CD4-positive, alpha-beta T cell (primary cell): Measurements from ENCODE around the gene EFHD2. TPM values are rescaled to one million over a fixed set of nuclear protein-coding genes. Genes with fewer than 3 reads are reported as not detected.
A peak's percentile ranks its signal among the peaks of the same experiment; 100 is the strongest.

Source experiments
- ATAC-seq: fragments of 200-7000 bp; cut with Tn5 transposase; one replicate; pipeline ENCODE4 v1.10.0; 2022; ENCODE audit warnings: mild to moderate bottlenecking; ENCODE audit not compliant: poor library complexity
- CTCF ChIA-PET: fragments of 350-600 bp; sonication (Branson Sonifier 250); formaldehyde crosslinking; loops from one replicate; lab custom pipeline; 2021; ENCODE audit warnings: antibody characterized with exemption, inconsistent platforms; lab: Charles Lee
- POLR2A ChIA-PET: fragments of 350-600 bp; sonication (Branson Sonifier 250); formaldehyde crosslinking; loops from one replicate; lab custom pipeline; 2021; ENCODE audit warnings: antibody characterized with exemption, inconsistent platforms; lab: Charles Lee
- DNase-seq, 14 experiments: peaks; one replicate each; pipeline ENCODE4 v3.0.0-alpha.2; 2013 to 2020; ENCODE audit warnings: mixed read lengths in 2 of 14
- H3K27ac ChIP-seq, 2 donors: one replicate each; pipeline versions ENCODE4 v1.5.1 to v1.7.0; 2013; ENCODE audit warnings: low read length in 2 of 2, low read depth in 1 of 2, mild to moderate bottlenecking in 1 of 2
- H3K27me3 ChIP-seq, 2 experiments: 1 replicate in 1 of 2; 2 replicates in 1 of 2; pipeline versions ENCODE4 v1.6.1 to v1.7.0; 2013; ENCODE audit warnings: low read length in 2 of 2, control low read depth in 1 of 2, mild to moderate bottlenecking in 1 of 2, moderate library complexity in 1 of 2; ENCODE audit not compliant: insufficient read depth in 2 of 2, control insufficient read depth in 1 of 2
- H3K36me3 ChIP-seq: one replicate; pipeline ENCODE4 v1.6.1; 2013; ENCODE audit warnings: low read length, control low read depth; ENCODE audit not compliant: insufficient read depth
- H3K4me1 ChIP-seq: one replicate; pipeline ENCODE4 v1.6.1; 2013; ENCODE audit warnings: low read length, control low read depth; ENCODE audit not compliant: insufficient read depth
- H3K4me3 ChIP-seq: one replicate; pipeline ENCODE4 v1.5.1; 2013; ENCODE audit warnings: mild to moderate bottlenecking, low read length, moderate library complexity
- H3K9me3 ChIP-seq, 2 experiments: 1 replicate in 1 of 2; 2 replicates in 1 of 2; pipeline versions ENCODE4 v1.6.1 to v1.7.0; 2013; ENCODE audit warnings: low read length in 2 of 2, mild to moderate bottlenecking in 2 of 2, control low read depth in 1 of 2, moderate library complexity in 1 of 2; ENCODE audit not compliant: control insufficient read depth in 1 of 2, insufficient read depth in 1 of 2
- H3K27ac Mint-ChIP-seq: one replicate; pipeline ENCODE4 v1.8.0; 2020; ENCODE audit warnings: mixed read lengths
- H3K27me3 Mint-ChIP-seq: one replicate; pipeline ENCODE4 v1.8.0; 2021; ENCODE audit warnings: mixed read lengths
- H3K36me3 Mint-ChIP-seq: one replicate; pipeline ENCODE4 v1.8.0; 2021; ENCODE audit warnings: low read depth, mixed read lengths
- H3K4me1 Mint-ChIP-seq: one replicate; pipeline ENCODE4 v1.8.0; 2021; ENCODE audit warnings: low read depth, mixed read lengths
- H3K4me3 Mint-ChIP-seq: one replicate; pipeline ENCODE4 v1.8.0; 2020; ENCODE audit warnings: mild to moderate bottlenecking, mixed read lengths
- H3K9me3 Mint-ChIP-seq: one replicate; pipeline ENCODE4 v1.8.0; 2020; ENCODE audit warnings: mixed read lengths
- intact Hi-C, 2 experiments: fragments of 100-400 bp; cut with DNase I in 1 of 2; cut with micrococcal nuclease in 1 of 2; formaldehyde crosslinking; loops; one replicate each; pipeline versions ENCODE4 v1.15.1 to v1.9.0; 2023 to 2025; cut with DNase I, micrococcal nuclease
- total RNA-seq, 174 experiments: library from RNA in 2 of 174; stranded (reverse) in 2 of 174; gene quantifications; one replicate each; pipeline ENCODE4 v1.2.3 and lab custom pipeline; 2021 to 2026
- TF ChIP-seq, protein P1 (sequence below): fragments of 200-600 bp; IDR thresholded peaks from one replicate; pipeline ENCODE4 v1.8.0; 2022; ENCODE audit warnings: antibody characterized with exemption, mild to moderate bottlenecking

The EFHD2 gene
- total RNA-seq, 2 experiments from 2014 or later, result 79.1 to 80.9 TPM

DNA sequence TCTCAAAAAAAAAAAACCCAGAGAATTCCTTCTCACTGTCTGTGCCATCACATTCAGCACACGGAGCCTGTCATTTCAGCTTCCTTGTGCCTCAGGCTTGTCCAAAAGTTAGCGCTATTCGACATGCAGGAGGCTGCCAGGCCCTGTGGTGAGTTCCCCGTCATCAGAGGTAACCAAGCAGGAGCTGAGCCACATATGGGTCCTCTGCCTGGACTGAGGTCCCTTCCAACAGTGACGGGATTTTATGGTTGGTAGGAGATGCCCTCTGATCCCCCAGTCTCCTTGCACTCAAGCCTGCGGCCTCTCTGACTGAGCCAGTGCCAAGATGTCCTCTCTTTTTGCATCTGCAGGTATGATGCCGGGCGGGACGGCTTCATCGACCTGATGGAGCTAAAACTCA lies 15.8 kb downstream of the EFHD2 start:
- Mint-ChIP-seq H3K27me3 (no peaks in the 10 kb centered on the region), H3K36me3 (peaks cover 43% of the 10 kb centered on the region), H3K4me1 (peaks cover 14% of the 10 kb centered on the region), H3K27ac (no peak overlapping the region), H3K4me3 (no peak overlapping the region), H3K9me3 (no peaks in the 10 kb centered on the region)
- peaks cover 15% of the 10 kb centered on the region for H3K4me1 ChIP-seq
- no peak for ATAC-seq
- H3K9me3 ChIP-seq, result no peaks in the 10 kb centered on the region
- H3K4me3 ChIP-seq, result no peak overlapping the region
- peak in 1 of 14 experiments; percentile 17 for DNase-seq
- no peak overlapping the region for H3K27ac ChIP-seq
- POLR2A ChIA-PET, result no interaction called here
- CTCF ChIA-PET, result no interaction called here
- intact Hi-C loops, result no loop called here
- H3K36me3 ChIP-seq, result peaks cover 60% of the 10 kb centered on the region
- H3K27me3 ChIP-seq, result no peaks in the 10 kb centered on the region
- TF ChIP-seq, protein P1, sequence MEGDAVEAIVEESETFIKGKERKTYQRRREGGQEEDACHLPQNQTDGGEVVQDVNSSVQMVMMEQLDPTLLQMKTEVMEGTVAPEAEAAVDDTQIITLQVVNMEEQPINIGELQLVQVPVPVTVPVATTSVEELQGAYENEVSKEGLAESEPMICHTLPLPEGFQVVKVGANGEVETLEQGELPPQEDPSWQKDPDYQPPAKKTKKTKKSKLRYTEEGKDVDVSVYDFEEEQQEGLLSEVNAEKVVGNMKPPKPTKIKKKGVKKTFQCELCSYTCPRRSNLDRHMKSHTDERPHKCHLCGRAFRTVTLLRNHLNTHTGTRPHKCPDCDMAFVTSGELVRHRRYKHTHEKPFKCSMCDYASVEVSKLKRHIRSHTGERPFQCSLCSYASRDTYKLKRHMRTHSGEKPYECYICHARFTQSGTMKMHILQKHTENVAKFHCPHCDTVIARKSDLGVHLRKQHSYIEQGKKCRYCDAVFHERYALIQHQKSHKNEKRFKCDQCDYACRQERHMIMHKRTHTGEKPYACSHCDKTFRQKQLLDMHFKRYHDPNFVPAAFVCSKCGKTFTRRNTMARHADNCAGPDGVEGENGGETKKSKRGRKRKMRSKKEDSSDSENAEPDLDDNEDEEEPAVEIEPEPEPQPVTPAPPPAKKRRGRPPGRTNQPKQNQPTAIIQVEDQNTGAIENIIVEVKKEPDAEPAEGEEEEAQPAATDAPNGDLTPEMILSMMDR, result no peak

GRCh38 chr1:15425958-15426357 lies 16.3 kb downstream of the EFHD2 start:
- peaks cover 41% of the 10 kb centered on the region for H3K36me3 Mint-ChIP-seq
- H3K27me3 Mint-ChIP-seq, result no peaks in the 10 kb centered on the region
- Histone ChIP-seq H3K9me3 (no peaks in the 10 kb centered on the region), H3K36me3 (peaks cover 60% of the 10 kb centered on the region), H3K27me3 (no peaks in the 10 kb centered on the region), H3K4me1 (peaks cover 14% of the 10 kb centered on the region), H3K4me3 (no peak overlapping the region), H3K27ac (no peak overlapping the region)
- no peaks in the 10 kb centered on the region for H3K9me3 Mint-ChIP-seq
- ChIA-PET CTCF (no interaction called here), POLR2A (no interaction called here)
- no peak overlapping the region for H3K4me3 Mint-ChIP-seq
- TF ChIP-seq, protein P1, result no peak
- no peak overlapping the region for H3K27ac Mint-ChIP-seq
- DNase-seq (peak in 1 of 14 experiments; percentile 11), ATAC-seq (no peak)
- intact Hi-C loops, result no loop called here
- peaks cover 11% of the 10 kb centered on the region for H3K4me1 Mint-ChIP-seq

GRCh38 chr1:15426492-15427279 lies 17.0 kb downstream of the EFHD2 start:
- peaks cover 11% of the 10 kb centered on the region for H3K4me1 ChIP-seq
- ATAC-seq (no peak), DNase-seq (peak in 1 of 14 experiments; percentile 37)
- intact Hi-C loops, result no loop called here
- H3K27me3 Mint-ChIP-seq, result no peaks in the 10 kb centered on the region
- no peak overlapping the region for H3K4me3 ChIP-seq
- no peaks in the 10 kb centered on the region for H3K9me3 ChIP-seq
- TF ChIP-seq, protein P1, result no peak
- CTCF ChIA-PET, result interaction anchor here (7.5 kb wide), 1 partner anchor 103 kb away, joined by 67 read pairs; no protein-coding TSS in a partner anchor
- peaks cover 9% of the 10 kb centered on the region for H3K4me1 Mint-ChIP-seq
- peaks cover 61% of the 10 kb centered on the region for H3K36me3 ChIP-seq
- POLR2A ChIA-PET, result no interaction called here
- H3K27me3 ChIP-seq, result no peaks in the 10 kb centered on the region
- H3K4me3 Mint-ChIP-seq, result no peak overlapping the region
- H3K27ac Mint-ChIP-seq, result no peak overlapping the region
- H3K27ac ChIP-seq, result no peak overlapping the region
- H3K9me3 Mint-ChIP-seq, result no peaks in the 10 kb centered on the region
- peaks cover 39% of the 10 kb centered on the region for H3K36me3 Mint-ChIP-seq
